WTC11 (cell line): ENCODE results near the gene PRR33.

Source experiments
- CTCF ChIP-seq: fragments of 200-600 bp; IDR thresholded peaks from 2 replicates; pipeline ENCODE4 v1.8.0; 2022; ENCODE audit warnings: antibody characterized with exemption
- FOXK1 ChIP-seq: sonication (generic); formaldehyde crosslinking; IDR thresholded peaks from 2 replicates; pipeline ENCODE4 v1.8.0; 2022; ENCODE audit warnings: mild to moderate bottlenecking, moderate library complexity, missing genetic modification reagents
- FOXP4 ChIP-seq: sonication (generic); formaldehyde crosslinking; IDR thresholded peaks from 2 replicates; pipeline ENCODE4 v1.8.0; 2022; ENCODE audit warnings: mild to moderate bottlenecking, missing genetic modification reagents
- HMGXB4 ChIP-seq: sonication (generic); formaldehyde crosslinking; IDR thresholded peaks from 2 replicates; pipeline ENCODE4 v1.8.1; 2023; ENCODE audit warnings: mild to moderate bottlenecking, moderate library complexity, missing genetic modification reagents
- MLX ChIP-seq: sonication (generic); formaldehyde crosslinking; IDR thresholded peaks from 2 replicates; pipeline ENCODE4 v1.8.1; 2023; ENCODE audit warnings: mild to moderate bottlenecking, missing genetic modification reagents, moderate library complexity
- SMAD3 ChIP-seq: sonication (generic); formaldehyde crosslinking; IDR thresholded peaks from 2 replicates; pipeline ENCODE4 v1.8.0; 2022; ENCODE audit warnings: missing genetic modification reagents, mild to moderate bottlenecking, borderline replicate concordance
- SP1 ChIP-seq: sonication (generic); formaldehyde crosslinking; conservative IDR thresholded peaks from 2 replicates; pipeline ENCODE4 v1.8.1; 2022; ENCODE audit warnings: missing genetic modification reagents
- USF2 ChIP-seq: sonication (generic); formaldehyde crosslinking; IDR thresholded peaks from 2 replicates; pipeline ENCODE4 v1.8.1; 2023; ENCODE audit warnings: mild to moderate bottlenecking, missing genetic modification reagents, moderate library complexity
- ZNF263 ChIP-seq: sonication (generic); formaldehyde crosslinking; IDR thresholded peaks from 2 replicates; pipeline ENCODE4 v1.8.1; 2022; ENCODE audit warnings: low read depth, mild to moderate bottlenecking, moderate library complexity, missing genetic modification reagents
- ZNF281 ChIP-seq: sonication (generic); formaldehyde crosslinking; IDR thresholded peaks from 2 replicates; pipeline ENCODE4 v1.8.0; 2023; ENCODE audit warnings: mild to moderate bottlenecking, missing genetic modification reagents
- ZNF512 ChIP-seq: sonication (generic); formaldehyde crosslinking; IDR thresholded peaks from 2 replicates; pipeline ENCODE4 v1.8.1; 2022; ENCODE audit warnings: missing genetic modification reagents, borderline replicate concordance

GRCh38 chr11:1855886-1856265 lies 35.8 kb downstream of the PRR33 start:
- TF ChIP-seq ZNF512 (CRISPR knock-in tag) (no peak), ZNF281 (CRISPR knock-in tag) (no peak), MLX (no peak), FOXK1 (CRISPR knock-in tag) (no peak), USF2 (CRISPR knock-in tag) (no peak), CTCF (no peak), SMAD3 (CRISPR knock-in tag) (no peak), HMGXB4 (CRISPR knock-in tag) (no peak), SP1 (CRISPR knock-in tag) (no peak), ZNF263 (CRISPR knock-in tag) (no peak), FOXP4 (CRISPR knock-in tag) (no peak)
